Measurements from ENCODE around the gene SULT1B1. TPM values are rescaled to one million over a fixed set of nuclear protein-coding genes. Genes with fewer than 3 reads are reported as not detected.

The SULT1B1 gene
- total RNA-seq, 1 donor from 2014 or later = 0.31 TPM

- DNase-seq = no peak
These were observed 10.6 kb downstream of the SULT1B1 start for GRCh38 chr4:69749771-69750170.

GRCh38 chr4:69748173-69748572, 12.2 kb downstream of the SULT1B1 start:
- no peak for DNase-seq

GRCh38 chr4:69744157-69744478, 16.3 kb downstream of the SULT1B1 start:
- no peak for DNase-seq

GRCh38 chr4:69743476-69744156, 16.8 kb downstream of the SULT1B1 start:
- no peak for DNase-seq

- no peak for DNase-seq
These were observed 17.8 kb downstream of the SULT1B1 start for GRCh38 chr4:69742596-69742995.

GRCh38 chr4:69738872-69739271, 21.5 kb downstream of the SULT1B1 start:
- DNase-seq = no peak

GRCh38 chr4:69735119-69735518, 25.3 kb downstream of the SULT1B1 start:
- DNase-seq = no peak

GRCh38 chr4:69731847-69732246, 28.6 kb downstream of the SULT1B1 start:
- DNase-seq = no peak

- no peak for DNase-seq
These were observed 29.2 kb downstream of the SULT1B1 start for GRCh38 chr4:69731241-69731640.

GRCh38 chr4:69730002-69730401, 30.4 kb downstream of the SULT1B1 start:
- DNase-seq = no peak

GRCh38 chr4:69727926-69728325, 32.5 kb downstream of the SULT1B1 start:
- no peak for DNase-seq

- no peak for DNase-seq
These were observed 33.0 kb downstream of the SULT1B1 start for GRCh38 chr4:69727426-69727825.

GRCh38 chr4:69726971-69727370, 33.4 kb downstream of the SULT1B1 start:
- no peak for DNase-seq

GRCh38 chr4:69718396-69719271, 41.8 kb downstream of the SULT1B1 start:
- no peak for DNase-seq

GRCh38 chr4:69717778-69718177, 42.6 kb downstream of the SULT1B1 start:
- DNase-seq = no peak

GRCh38 chr4:69716654-69717053, 43.8 kb downstream of the SULT1B1 start:
- no peak for DNase-seq

GRCh38 chr4:69714086-69714485, 46.3 kb downstream of the SULT1B1 start:
- no peak for DNase-seq

GRCh38 chr4:69713593-69713992, 46.8 kb downstream of the SULT1B1 start:
- DNase-seq = no peak

- DNase-seq = no peak
These were observed 49.8 kb downstream of the SULT1B1 start for GRCh38 chr4:69710580-69710979.

- no peak for DNase-seq
These were observed 52.2 kb downstream of the SULT1B1 start for GRCh38 chr4:69708211-69708610.

GRCh38 chr4:69707807-69708206, 52.6 kb downstream of the SULT1B1 start:
- DNase-seq = no peak

- no peak for DNase-seq
These were observed 58.2 kb downstream of the SULT1B1 start for GRCh38 chr4:69702201-69702600.

GRCh38 chr4:69701696-69702095, 58.7 kb downstream of the SULT1B1 start:
- DNase-seq = no peak

All from occipital lobe (tissue), 2 donors.